TTC549 (cell line): ENCODE data around the gene NOL3.
"Not testable (repeated sequence)": the region's sequence is repeated elsewhere in the genome, so short reads cannot be mapped to it uniquely, and the experiment has no call there.

Experiments used
- FAIRE-seq: peaks from 2 replicates; lab custom pipeline; 2012; peaks lifted over from hg19 to GRCh38; lab: Jason Lieb, UNC

NOL3 gene

GRCh38 chr16:67170168-67170948, at the start of gene NOL3:
TSS of gene NOL3 (plus strand) at chr16:67170538.
- FAIRE-seq = no peak

GRCh38 chr16:67122799-67123198, 47.5 kb upstream of the NOL3 start:
- not testable (repeated sequence) for FAIRE-seq

- FAIRE-seq = no peak
Observed at GRCh38 chr16:67128417-67128816, 41.9 kb upstream of the NOL3 start.

DNA sequence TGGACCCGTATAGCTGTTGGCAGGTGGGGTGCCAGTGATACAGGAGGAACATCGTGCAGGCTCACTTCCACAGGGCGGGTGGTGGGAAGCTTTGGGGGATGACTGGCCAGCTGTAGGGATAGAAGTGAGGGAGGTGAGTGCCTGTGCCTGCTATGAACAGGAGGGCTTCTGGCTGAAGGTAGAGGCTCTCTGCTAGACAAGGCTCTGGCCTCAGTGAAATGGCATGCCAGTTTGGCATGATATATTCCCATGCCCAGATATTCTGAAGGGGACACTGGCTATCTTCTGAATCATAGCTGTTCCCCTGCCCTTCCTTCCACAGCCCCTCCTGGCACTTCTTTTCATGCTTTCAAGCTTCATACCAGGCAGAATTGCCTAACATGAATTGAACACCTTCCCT, 41.5 kb upstream of the NOL3 start:
- FAIRE-seq = no peak

DNA sequence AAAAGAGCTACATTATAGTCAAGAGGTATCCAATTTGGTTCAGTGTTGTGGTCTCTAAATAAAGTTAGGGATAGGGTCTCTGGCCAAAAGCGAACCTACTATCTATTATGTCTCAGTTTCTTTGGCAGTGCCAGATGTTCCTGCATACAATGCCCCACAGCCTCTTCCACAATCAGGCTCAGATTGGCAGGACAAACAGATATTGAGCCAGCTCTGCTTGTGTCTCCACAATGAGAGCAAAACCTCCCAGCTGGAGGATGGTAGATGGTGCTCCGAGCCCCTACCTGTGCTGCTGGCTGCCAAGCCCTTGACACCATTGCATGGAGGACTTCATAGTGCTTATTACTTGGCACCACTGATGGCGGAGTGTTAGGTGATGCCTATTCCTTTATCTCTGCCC, 40.9 kb upstream of the NOL3 start:
- FAIRE-seq = no peak

GRCh38 chr16:67137605-67138004, 32.7 kb upstream of the NOL3 start:
- FAIRE-seq = no peak

DNA sequence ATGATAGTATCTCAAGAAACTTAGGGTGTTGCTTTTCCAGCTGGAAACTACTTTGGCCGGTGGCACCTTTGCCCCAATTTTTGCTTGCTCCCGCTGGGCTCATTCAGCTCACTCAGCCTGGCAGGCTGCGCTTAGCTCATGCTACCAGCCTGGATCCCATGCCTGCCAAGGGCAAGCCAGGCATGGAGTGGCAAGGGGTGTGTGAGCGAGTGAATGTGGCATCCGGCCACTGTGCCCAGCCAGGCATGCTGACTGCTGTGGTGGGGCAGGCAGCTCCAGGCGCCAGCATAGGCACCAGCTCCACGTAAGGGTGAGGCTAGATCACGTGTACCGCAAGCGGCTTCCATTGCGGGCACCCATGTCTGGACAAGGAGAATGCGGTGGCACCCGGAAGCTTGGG, 28.9 kb upstream of the NOL3 start:
- no peak for FAIRE-seq

- no peak for FAIRE-seq
Observed at GRCh38 chr16:67142342-67142741, 28.0 kb upstream of the NOL3 start.

DNA sequence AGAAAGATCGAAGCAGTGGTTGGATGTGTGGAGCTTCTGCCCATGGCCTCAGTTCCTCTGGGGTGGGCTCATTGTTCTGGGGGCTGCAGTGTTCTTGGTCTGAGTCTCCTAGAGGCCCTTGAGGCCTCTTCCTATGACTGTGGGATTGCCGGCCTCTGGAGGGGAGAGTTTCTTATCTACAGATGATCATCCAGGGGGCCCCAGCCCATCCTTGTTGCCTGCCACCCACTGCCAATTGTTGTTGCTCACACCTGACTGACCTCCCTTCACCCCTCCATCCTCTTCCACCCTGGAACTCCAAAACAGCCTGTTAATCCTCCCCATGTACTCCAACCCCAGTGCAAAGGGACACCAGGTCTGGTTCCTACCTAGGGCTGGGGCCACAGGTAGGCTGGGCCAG, 25.4 kb upstream of the NOL3 start:
- FAIRE-seq = no peak

DNA sequence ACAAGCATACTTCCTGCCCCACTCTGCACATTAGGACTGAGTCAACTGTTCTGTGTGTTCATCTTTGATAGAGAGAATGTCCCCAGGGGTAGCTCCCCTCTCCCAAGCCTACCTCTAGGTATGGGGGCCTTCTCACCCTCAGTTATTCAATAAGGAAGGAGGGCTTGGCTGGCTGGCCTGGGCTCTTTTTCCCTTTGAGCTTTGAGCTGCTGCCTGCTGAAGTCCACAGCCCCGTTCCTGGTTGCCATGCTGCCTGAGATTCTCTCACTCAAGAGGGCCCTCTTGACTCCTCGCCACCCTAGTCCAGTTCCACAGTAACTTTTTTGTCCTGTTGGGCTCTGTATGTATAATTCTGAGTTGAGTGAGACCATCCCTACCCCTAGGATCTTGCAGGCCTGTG, 24.6 kb upstream of the NOL3 start:
- FAIRE-seq = no peak

DNA sequence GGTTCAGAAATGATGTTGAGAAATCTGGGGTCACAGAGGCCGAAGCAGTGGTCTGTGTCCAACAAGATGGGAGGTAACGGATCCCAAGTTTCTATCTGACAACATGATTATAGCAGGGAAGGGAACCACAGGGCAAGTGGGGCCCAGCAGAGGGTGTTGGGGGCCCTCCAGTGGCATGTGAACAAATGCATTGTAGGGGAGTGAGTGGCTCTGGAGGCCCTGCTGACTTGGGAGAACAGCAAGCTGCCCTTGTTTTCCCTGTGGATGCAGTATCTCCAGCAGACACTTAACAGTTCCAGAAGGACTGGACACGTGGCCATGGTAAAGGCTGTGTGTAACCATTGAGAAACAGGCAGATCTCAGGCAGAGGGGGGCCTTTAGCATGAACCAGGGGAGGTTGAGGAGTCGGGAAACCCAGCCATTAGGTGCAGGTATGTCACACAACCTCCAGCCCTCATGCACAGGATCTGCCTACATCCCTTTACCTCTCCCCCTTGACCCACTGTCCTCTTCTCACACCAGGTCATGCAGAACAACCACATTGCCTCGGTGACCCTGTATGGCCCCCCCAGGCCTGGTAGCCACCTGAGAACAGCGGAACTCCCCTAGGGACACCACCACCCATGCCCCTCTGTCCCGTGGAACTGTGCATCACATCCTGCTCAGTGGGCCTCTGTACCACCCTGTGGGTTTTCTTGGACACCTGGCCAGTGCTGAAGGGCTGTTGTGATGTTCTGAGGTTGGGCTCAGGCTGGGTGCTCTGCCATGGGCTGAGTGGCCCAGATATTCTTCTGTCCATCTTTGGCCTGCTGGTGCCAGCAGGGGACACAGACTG, 23.6 kb upstream of the NOL3 start:
- no peak for FAIRE-seq

DNA sequence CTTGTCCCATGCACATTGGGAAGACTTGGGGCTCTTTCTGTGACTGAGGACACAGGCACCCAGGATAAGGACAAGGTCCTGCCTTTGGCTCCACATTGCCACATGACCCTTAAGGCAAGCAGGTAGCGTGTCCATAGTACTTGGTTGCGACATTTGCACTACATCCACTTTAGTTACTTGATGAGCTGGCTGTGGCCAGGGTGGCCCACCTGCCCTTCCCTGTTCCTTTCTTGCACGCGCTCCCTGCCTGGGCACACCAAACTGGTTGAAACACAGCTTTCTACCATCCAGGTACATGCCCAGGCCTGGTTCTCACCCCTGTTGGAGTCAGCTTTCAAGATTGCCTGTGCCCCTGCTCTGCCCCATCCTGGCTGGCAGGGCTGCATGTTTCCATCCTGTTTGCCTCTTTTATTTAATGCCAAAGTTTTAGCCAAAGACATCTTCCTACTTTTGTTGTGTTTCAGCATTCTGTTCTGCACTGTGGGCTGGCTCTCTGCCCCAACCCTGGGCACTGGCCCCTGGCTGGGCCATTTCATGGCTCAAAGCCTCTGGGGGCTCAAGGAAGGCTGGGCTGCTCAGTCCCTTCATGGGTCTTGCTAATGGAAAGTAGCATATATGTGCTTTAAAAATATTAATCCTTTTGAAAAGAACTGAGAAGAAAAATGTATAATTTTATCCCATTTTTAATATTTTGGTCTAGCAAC, 22.7 kb upstream of the NOL3 start:
- no peak for FAIRE-seq

DNA sequence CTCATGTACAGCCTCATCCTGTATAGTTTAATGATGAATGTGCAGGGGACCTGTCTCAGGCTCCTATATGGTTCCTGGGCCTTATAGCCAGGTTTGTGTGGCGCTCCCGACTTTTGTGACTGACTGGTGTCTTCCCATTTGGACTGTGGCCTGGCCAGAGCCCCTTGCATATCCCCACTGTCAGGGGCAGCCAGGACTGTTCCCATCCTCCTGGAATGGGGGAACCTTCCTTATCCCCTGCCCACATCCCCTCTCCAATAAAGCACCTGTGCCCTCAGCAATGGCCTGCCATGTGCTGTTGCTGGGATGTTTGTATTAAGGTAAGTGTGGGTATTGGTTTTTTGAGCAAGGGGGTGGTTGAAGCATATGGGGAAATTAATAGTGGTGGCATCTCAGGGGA, 22.1 kb upstream of the NOL3 start:
- FAIRE-seq = no peak

GRCh38 chr16:67148656-67149275, 21.6 kb upstream of the NOL3 start:
- FAIRE-seq = no peak

GRCh38 chr16:67149276-67150046, 20.9 kb upstream of the NOL3 start:
- FAIRE-seq = no peak

DNA sequence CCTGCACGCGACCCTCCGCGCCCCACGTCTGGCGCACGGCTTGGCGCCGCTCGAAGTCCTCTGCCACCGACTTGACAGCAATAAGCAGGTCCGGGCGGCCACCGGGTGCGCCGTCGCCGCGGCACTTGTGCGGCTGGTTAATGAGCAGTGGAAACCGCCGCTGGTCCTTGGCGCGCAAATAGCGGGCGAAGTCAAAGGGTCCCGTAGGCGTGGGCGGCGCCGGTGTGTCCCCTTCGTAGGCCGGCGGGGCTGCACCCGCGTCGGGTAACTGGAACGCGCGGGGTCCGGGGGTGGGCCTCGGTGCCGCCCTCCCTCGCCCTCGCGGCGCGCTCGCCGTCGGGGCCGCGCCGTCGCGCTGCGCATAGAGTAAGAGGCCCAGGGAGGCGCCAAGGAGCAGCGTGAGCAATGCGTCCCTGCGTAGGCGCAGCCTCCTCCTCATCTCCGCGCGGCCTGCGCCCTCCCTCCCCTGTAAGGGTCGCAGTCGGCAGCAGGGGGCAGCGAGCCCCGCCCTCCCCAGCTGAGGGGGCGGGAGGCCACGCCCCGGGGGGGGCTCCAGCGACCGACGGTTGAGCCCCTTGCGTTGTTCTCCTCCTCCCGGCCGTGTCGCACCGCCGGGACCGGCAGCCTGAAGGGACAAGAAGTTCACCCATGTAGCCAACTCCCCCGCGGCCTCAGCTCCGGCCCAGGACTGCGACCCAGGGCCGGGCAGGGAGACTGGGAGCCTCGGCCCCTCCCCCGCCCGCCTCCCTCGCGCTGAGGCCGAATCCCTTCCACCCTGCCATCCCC, 20.1 kb upstream of the NOL3 start:
- no peak for FAIRE-seq

DNA sequence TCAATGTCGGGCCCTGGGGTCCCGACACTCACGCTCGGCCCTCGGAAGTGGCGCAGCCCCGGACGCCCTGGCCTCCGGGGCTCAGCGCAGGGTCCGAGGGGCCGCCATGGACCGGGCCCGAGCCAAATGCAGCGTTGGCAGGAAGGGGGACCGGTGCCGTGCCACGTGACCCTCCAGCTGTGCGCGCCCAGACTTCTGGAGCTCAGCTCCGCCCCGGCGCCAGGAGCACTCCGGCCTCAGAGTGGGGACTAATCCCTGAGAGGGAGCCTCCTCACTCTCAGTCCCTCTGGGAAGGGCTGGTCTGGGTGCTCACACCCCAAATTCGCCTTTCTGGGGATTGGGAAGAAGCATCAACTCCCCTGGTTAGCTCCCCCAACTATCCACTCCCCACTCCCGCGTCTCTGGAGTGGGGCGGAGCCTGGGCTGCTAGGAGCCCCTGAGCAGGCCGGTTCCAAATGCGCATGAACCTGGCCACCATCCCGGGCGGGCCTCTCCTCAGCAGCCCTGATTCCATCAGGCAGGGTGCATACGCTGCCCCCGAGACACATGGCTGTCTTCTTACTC, 19.4 kb upstream of the NOL3 start, which contains the start of gene B3GNT9:
TSS of gene B3GNT9 (minus strand) at position 166 of the 564 bp plus-strand sequence. CDS start 513 bp downstream, outside the sequence.
- FAIRE-seq = no peak

- FAIRE-seq = no peak
Observed at GRCh38 chr16:67151431-67152097, 18.8 kb upstream of the NOL3 start.

DNA sequence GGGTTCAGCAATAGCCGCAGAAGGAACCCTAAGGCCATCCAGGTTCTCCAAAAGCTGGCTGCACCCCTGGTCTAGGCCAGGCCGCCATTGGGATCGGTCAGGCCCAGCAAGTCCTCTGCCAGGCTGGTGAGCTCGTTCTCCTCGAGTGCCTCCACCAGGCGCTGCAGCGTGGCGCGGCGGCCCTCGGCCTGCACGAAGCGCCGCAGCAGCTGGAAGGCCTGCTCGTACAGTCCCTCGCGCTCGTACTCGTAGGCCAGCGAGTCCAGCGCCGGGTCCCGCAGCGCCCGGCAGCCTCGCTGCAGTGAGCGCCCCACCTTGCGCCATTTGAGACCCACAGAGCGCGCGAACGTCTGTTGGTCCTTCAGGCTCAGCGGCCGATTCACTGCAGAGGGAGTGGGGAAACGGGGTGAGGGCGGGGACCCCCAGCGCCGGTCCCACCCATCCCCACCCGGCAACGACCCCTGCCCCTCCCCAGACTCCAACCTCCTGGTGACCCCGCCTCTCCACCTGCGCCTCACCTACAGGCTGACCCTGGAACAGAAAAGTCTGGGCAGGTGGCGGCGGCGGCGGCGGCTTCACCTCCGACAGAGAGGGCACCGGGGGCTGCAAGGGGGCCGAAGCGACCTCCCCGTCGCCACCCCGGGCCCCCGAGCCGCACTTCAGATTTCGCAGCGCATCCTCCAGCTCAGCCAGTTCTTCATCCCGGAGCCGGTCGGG, 15.6 kb upstream of the NOL3 start:
- FAIRE-seq = no peak
